Activated T-cell treated with anti-CD3 and anti-CD28 coated beads, Interleukin-2, amount 50 U/mL, for 1 hour (primary cell): Measurements from ENCODE around the gene NPHP3.

Experiments
- DNase-seq: peaks from one replicate; pipeline ENCODE4 v3.0.0-alpha.2; 2020

The NPHP3 gene

GRCh38 chr3:132694991-132695390 is 27.2 kb downstream of the NPHP3 start:
- no peak for DNase-seq

GRCh38 chr3:132690040-132690439 is 32.2 kb downstream of the NPHP3 start:
- DNase-seq = no peak

GRCh38 chr3:132682201-132682600 is 40.0 kb downstream of the NPHP3 start:
- DNase-seq = no peak

GRCh38 chr3:132681421-132681820 is 40.8 kb downstream of the NPHP3 start:
- DNase-seq = no peak

- DNase-seq = no peak
Measured at GRCh38 chr3:132679911-132680310, 42.3 kb downstream of the NPHP3 start.

- DNase-seq = no peak
Measured at GRCh38 chr3:132675408-132675807, 46.8 kb downstream of the NPHP3 start.

- no peak for DNase-seq
Measured at GRCh38 chr3:132669256-132669777, 52.9 kb downstream of the NPHP3 start.

- no peak for DNase-seq
Measured at GRCh38 chr3:132665230-132665745, 56.9 kb downstream of the NPHP3 start.

- no peak for DNase-seq
Measured at GRCh38 chr3:132662212-132662611, 60.0 kb downstream of the NPHP3 start.

GRCh38 chr3:132661101-132661500 is 61.1 kb downstream of the NPHP3 start:
- no peak for DNase-seq

- no peak for DNase-seq
Measured at GRCh38 chr3:132660811-132661070, 61.5 kb downstream of the NPHP3 start.

GRCh38 chr3:132660052-132660810 is 62.0 kb downstream of the NPHP3 start, which contains the start of gene UBA5:
Gene UBA5, plus strand, starts transcription at chr3:132660329. Its CDS starts 209 bp downstream, at chr3:132660538.
- peak; percentile 76 for DNase-seq

GRCh38 chr3:132659365-132660051 is 62.7 kb downstream of the NPHP3 start, which contains the start of gene ACAD11:
Gene ACAD11, minus strand, starts transcription at chr3:132659809. Its CDS starts 58 bp downstream, at chr3:132659751.
- DNase-seq = no peak

- no peak for DNase-seq
Measured at GRCh38 chr3:132659000-132659364, 63.2 kb downstream of the NPHP3 start.

GRCh38 chr3:132657869-132658747 is 64.1 kb downstream of the NPHP3 start:
- DNase-seq = no peak

- no peak for DNase-seq
Measured at GRCh38 chr3:132655471-132655870, 66.7 kb downstream of the NPHP3 start.

GRCh38 chr3:132654721-132655120 is 67.5 kb downstream of the NPHP3 start:
- DNase-seq = no peak

- no peak for DNase-seq
Measured at GRCh38 chr3:132654190-132654589, 68.0 kb downstream of the NPHP3 start.

GRCh38 chr3:132652640-132653270 is 69.5 kb downstream of the NPHP3 start:
- DNase-seq = no peak

GRCh38 chr3:132650153-132650552 is 72.1 kb downstream of the NPHP3 start:
- no peak for DNase-seq

- DNase-seq = no peak
Measured at GRCh38 chr3:132645058-132645457, 77.2 kb downstream of the NPHP3 start.

GRCh38 chr3:132643366-132643765 is 78.8 kb downstream of the NPHP3 start:
- DNase-seq = no peak

- DNase-seq = no peak
Measured at GRCh38 chr3:132642539-132642847, 79.7 kb downstream of the NPHP3 start.
